Activated CD8-positive, alpha-beta memory T cell treated with anti-CD3 and anti-CD28 coated beads, Interleukin-2, amount 10 ng/mL, durations not matched to agents 7 days and 5 days (primary cell): Measurements from ENCODE around the gene NR3C2. TPM values are rescaled to one million over a fixed set of nuclear protein-coding genes. Genes with fewer than 3 reads are reported as not detected.
"Not testable (repeated sequence)": the region's sequence is repeated elsewhere in the genome, so short reads cannot be mapped to it uniquely, and the experiment has no call there.

Experiments
- ATAC-seq: fragments of 150-1000 bp; cut with Tn5 transposase; one replicate; pipeline ENCODE4 v1.10.0; 2021; ENCODE audit warnings: moderate library complexity
- CTCF ChIA-PET: fragments of 350-600 bp; sonication (Branson Sonifier 250); formaldehyde crosslinking; loops from one replicate; lab custom pipeline; 2021; ENCODE audit warnings: antibody characterized with exemption; lab: Charles Lee
- DNase-seq: peaks from one replicate; pipeline ENCODE4 v3.0.0-alpha.2; 2020
- H3K27ac Mint-ChIP-seq: one replicate; pipeline ENCODE4 v1.8.0; 2021; ENCODE audit warnings: mild to moderate bottlenecking, mixed read lengths
- H3K27me3 Mint-ChIP-seq: one replicate; pipeline ENCODE4 v1.8.0; 2021; ENCODE audit warnings: mixed read lengths
- H3K36me3 Mint-ChIP-seq: one replicate; pipeline ENCODE4 v1.8.0; 2021; ENCODE audit warnings: mild to moderate bottlenecking, mixed read lengths
- H3K4me1 Mint-ChIP-seq: one replicate; pipeline ENCODE4 v1.8.0; 2021; ENCODE audit warnings: mixed read lengths
- H3K4me3 Mint-ChIP-seq: one replicate; pipeline ENCODE4 v1.8.0; 2021; ENCODE audit warnings: mild to moderate bottlenecking, moderate library complexity, mixed read lengths
- H3K9me3 Mint-ChIP-seq: one replicate; pipeline ENCODE4 v1.8.0; 2022; ENCODE audit warnings: low read depth, mixed read lengths
- total RNA-seq, 2 experiments: library from RNA; stranded (reverse); gene quantifications; one replicate each; pipeline ENCODE4 v1.2.3, GENCODE V29; 2021

The NR3C2 gene
- total RNA-seq, 2 experiments from 2014 or later, result 2.2 to 9.0 TPM

GRCh38 chr4:148164557-148164956 is 277.7 kb downstream of the NR3C2 start:
- no peaks in the 10 kb centered on the region for H3K4me1 Mint-ChIP-seq
- H3K27me3 Mint-ChIP-seq, result no peaks in the 10 kb centered on the region
- H3K9me3 Mint-ChIP-seq, result no peaks in the 10 kb centered on the region
- H3K4me3 Mint-ChIP-seq, result no peak overlapping the region
- ATAC-seq, result no peak
- CTCF ChIA-PET, result no interaction called here
- H3K36me3 Mint-ChIP-seq, result no peaks in the 10 kb centered on the region
- no peak overlapping the region for H3K27ac Mint-ChIP-seq
- no peak for DNase-seq

GRCh38 chr4:148162991-148163390 is 279.2 kb downstream of the NR3C2 start:
- H3K27me3 Mint-ChIP-seq, result no peaks in the 10 kb centered on the region
- CTCF ChIA-PET, result no interaction called here
- no peak for DNase-seq
- H3K36me3 Mint-ChIP-seq, result no peaks in the 10 kb centered on the region
- no peak for ATAC-seq
- no peak overlapping the region for H3K27ac Mint-ChIP-seq
- no peak overlapping the region for H3K4me3 Mint-ChIP-seq
- no peaks in the 10 kb centered on the region for H3K9me3 Mint-ChIP-seq
- H3K4me1 Mint-ChIP-seq, result no peaks in the 10 kb centered on the region

- Mint-ChIP-seq H3K9me3 (no peaks in the 10 kb centered on the region), H3K4me1 (no peaks in the 10 kb centered on the region), H3K27me3 (no peaks in the 10 kb centered on the region), H3K4me3 (no peak overlapping the region), H3K27ac (no peak overlapping the region), H3K36me3 (no peaks in the 10 kb centered on the region)
- ATAC-seq (no peak), DNase-seq (no peak)
- CTCF ChIA-PET, result no interaction called here
These were observed 279.7 kb downstream of the NR3C2 start for GRCh38 chr4:148162519-148162918.

DNA sequence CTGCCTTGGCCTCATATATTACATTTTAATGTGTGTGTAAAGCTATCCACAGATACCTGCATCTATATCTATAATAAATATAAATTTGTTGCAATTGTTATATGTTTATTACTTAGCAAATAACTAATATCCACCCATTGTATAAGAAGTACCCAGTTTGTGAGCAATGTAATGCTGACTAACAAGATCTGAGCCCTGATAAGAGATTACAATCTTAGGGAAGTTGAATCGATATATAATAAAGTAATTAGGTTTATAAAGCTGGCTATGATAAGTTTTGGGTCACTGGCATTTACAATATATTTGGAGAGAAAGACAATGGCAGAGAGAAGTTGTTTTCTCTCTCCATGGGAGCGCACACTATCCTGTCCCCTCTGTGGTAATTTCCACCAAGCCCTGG is 280.6 kb downstream of the NR3C2 start:
- no peak for DNase-seq

DNA sequence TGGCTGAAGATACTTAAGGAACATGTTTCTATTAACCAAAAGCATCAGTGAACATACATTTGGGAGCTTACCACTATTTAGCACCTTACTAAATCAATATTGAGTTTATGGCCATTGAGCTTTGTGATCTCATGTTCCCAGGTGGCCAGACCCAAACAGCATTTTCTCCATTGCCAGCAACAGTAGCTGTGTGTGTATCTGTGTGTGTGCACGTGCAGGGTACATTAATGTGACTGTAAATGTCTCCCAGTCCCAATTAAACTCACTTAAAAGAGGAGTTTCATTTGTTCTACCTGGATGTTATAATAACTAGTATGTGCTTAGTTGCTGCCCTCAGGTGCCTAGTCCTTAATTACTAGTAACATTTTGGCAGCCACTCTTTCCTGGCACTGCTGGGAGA is 282.4 kb downstream of the NR3C2 start:
- peaks cover 2% of the 10 kb centered on the region for H3K9me3 Mint-ChIP-seq
- ATAC-seq (no peak), DNase-seq (no peak)
- H3K4me3 Mint-ChIP-seq, result no peak overlapping the region
- no peaks in the 10 kb centered on the region for H3K27me3 Mint-ChIP-seq
- H3K36me3 Mint-ChIP-seq, result no peaks in the 10 kb centered on the region
- no peak overlapping the region for H3K27ac Mint-ChIP-seq
- H3K4me1 Mint-ChIP-seq, result no peaks in the 10 kb centered on the region
- CTCF ChIA-PET, result no interaction called here

More for the DNA sequence above, 280.6 kb downstream of the NR3C2 start:
- Mint-ChIP-seq H3K4me1 (no peaks in the 10 kb centered on the region), H3K27ac (no peak overlapping the region), H3K9me3 (no peaks in the 10 kb centered on the region), H3K27me3 (no peaks in the 10 kb centered on the region), H3K36me3 (no peaks in the 10 kb centered on the region), H3K4me3 (no peak overlapping the region)
- ATAC-seq, result no peak
- CTCF ChIA-PET, result no interaction called here

- Mint-ChIP-seq H3K27ac (no peak overlapping the region), H3K9me3 (peaks cover 2% of the 10 kb centered on the region), H3K4me1 (no peaks in the 10 kb centered on the region), H3K4me3 (no peak overlapping the region), H3K36me3 (peaks cover 1% of the 10 kb centered on the region), H3K27me3 (no peaks in the 10 kb centered on the region)
- ATAC-seq (no peak), DNase-seq (no peak)
- CTCF ChIA-PET, result no interaction called here
These were observed 287.4 kb downstream of the NR3C2 start for GRCh38 chr4:148154769-148155168.

GRCh38 chr4:148152868-148153625 is 289.2 kb downstream of the NR3C2 start:
- no peak overlapping the region for H3K4me3 Mint-ChIP-seq
- no peaks in the 10 kb centered on the region for H3K27me3 Mint-ChIP-seq
- peaks cover 2% of the 10 kb centered on the region for H3K9me3 Mint-ChIP-seq
- H3K4me1 Mint-ChIP-seq, result no peaks in the 10 kb centered on the region
- no peak for ATAC-seq
- no peak for DNase-seq
- CTCF ChIA-PET, result no interaction called here
- peaks cover 1% of the 10 kb centered on the region for H3K36me3 Mint-ChIP-seq
- H3K27ac Mint-ChIP-seq, result no peak overlapping the region

GRCh38 chr4:148151806-148152205 is 290.4 kb downstream of the NR3C2 start:
- Mint-ChIP-seq H3K4me3 (no peak overlapping the region), H3K27ac (no peak overlapping the region), H3K9me3 (peaks cover 2% of the 10 kb centered on the region), H3K4me1 (no peaks in the 10 kb centered on the region), H3K36me3 (peaks cover 1% of the 10 kb centered on the region), H3K27me3 (no peaks in the 10 kb centered on the region)
- DNase-seq, result no peak
- ATAC-seq, result no peak
- CTCF ChIA-PET, result no interaction called here

DNA sequence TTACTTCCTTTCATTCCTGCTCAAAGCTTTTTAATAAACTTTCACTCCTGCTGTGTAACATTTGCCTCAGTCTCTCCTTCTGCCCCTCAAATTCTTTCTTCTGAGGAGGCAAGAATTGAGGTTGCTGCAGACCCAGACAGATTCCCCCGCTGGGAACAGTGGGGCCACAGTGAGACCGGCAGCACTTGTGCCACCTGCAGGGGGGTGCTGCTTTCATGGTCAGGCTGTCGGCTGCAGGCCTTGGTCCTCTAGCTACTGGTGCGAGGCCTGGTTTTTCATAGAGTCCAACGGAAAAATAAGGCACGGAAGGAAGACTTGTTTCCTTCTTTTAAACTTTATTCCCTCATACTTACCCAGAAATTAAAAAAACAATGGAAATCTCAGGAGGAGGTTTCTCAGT is 296.7 kb downstream of the NR3C2 start:
- Mint-ChIP-seq H3K9me3 (no peaks in the 10 kb centered on the region), H3K4me1 (no peaks in the 10 kb centered on the region), H3K27me3 (no peaks in the 10 kb centered on the region), H3K36me3 (no peaks in the 10 kb centered on the region), H3K27ac (no peak overlapping the region), H3K4me3 (no peak overlapping the region)
- ATAC-seq, result no peak
- CTCF ChIA-PET, result no interaction called here
- DNase-seq, result no peak

DNA sequence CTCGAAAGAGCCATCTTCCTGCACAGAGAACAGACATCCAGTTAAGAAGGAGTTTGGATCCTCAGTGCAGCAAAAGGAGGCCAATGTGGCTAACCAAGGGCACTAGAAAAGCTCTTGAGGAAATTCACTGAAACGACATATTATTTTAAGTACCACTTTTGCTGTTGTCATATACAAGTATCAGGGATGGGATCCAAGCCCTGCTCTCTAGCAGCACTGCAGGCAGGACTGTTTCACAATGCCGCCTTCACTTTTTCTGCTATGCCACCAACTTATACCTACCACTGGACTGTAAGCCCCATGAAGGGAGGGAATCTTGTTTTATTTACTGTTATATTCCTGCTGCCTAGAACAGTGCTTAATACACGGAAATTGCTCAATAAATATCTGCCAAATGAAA is 299.0 kb downstream of the NR3C2 start:
- ATAC-seq, result no peak
- CTCF ChIA-PET, result no interaction called here
- Mint-ChIP-seq H3K4me3 (no peak overlapping the region), H3K4me1 (no peaks in the 10 kb centered on the region), H3K36me3 (no peaks in the 10 kb centered on the region), H3K9me3 (no peaks in the 10 kb centered on the region), H3K27ac (no peak overlapping the region), H3K27me3 (no peaks in the 10 kb centered on the region)
- DNase-seq, result no peak

GRCh38 chr4:148141501-148141900 is 300.7 kb downstream of the NR3C2 start:
- H3K36me3 Mint-ChIP-seq, result no peaks in the 10 kb centered on the region
- DNase-seq (no peak), ATAC-seq (no peak)
- CTCF ChIA-PET, result interaction anchor here (1.8 kb wide), 1 partner anchor 85 kb away, joined by 4 read pairs; no protein-coding TSS in a partner anchor
- H3K27ac Mint-ChIP-seq, result no peak overlapping the region
- H3K4me3 Mint-ChIP-seq, result no peak overlapping the region
- H3K4me1 Mint-ChIP-seq, result no peaks in the 10 kb centered on the region
- H3K9me3 Mint-ChIP-seq, result no peaks in the 10 kb centered on the region
- no peaks in the 10 kb centered on the region for H3K27me3 Mint-ChIP-seq

DNA sequence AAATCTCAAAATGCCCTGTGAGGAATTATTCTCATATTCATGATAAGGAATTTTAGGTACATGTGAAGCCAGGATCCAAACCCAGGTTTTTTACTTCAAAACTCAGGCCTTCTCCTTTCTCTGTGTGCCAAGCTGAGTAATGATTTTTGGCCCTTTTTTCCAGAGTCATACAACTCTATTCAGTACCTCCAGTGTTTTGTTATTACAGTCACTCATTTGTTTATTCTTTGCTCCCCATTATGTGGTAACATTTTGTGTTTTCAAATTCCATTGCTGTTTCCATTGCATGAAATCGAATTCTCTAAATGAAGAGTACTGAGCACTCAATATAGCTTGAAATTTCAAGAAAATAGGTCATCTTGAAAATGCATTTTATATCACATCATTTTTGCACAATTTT is 315.4 kb downstream of the NR3C2 start:
- H3K27ac Mint-ChIP-seq, result no peak overlapping the region
- H3K36me3 Mint-ChIP-seq, result peaks cover 14% of the 10 kb centered on the region
- no peaks in the 10 kb centered on the region for H3K27me3 Mint-ChIP-seq
- CTCF ChIA-PET, result no interaction called here
- H3K9me3 Mint-ChIP-seq, result peaks cover 8% of the 10 kb centered on the region
- no peaks in the 10 kb centered on the region for H3K4me1 Mint-ChIP-seq
- DNase-seq (no peak), ATAC-seq (no peak)
- no peak overlapping the region for H3K4me3 Mint-ChIP-seq

DNA sequence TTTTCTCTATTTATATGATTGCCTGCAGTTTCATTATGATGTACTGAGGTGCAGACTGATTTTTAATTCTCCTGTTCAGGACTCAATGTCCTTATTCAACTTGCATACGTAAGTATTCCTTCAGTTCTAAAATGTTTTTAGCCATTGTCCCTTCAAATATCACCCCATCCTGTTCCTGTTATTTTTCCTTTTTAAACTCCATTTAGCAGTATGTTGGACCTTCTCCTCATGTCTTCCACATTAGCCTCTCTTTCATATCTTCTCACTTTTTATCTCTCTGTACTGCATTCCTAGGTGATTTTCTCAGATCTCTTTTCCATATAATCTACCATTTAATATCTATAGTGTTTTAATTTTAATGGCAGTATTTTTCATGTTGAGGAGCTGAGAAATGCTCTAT is 317.7 kb downstream of the NR3C2 start:
- Mint-ChIP-seq H3K4me3 (no peak overlapping the region), H3K4me1 (no peaks in the 10 kb centered on the region), H3K36me3 (peaks cover 18% of the 10 kb centered on the region), H3K27me3 (no peaks in the 10 kb centered on the region), H3K27ac (no peak overlapping the region), H3K9me3 (peaks cover 8% of the 10 kb centered on the region)
- CTCF ChIA-PET, result no interaction called here
- ATAC-seq (no peak), DNase-seq (no peak)

- CTCF ChIA-PET, result not testable (repeated sequence)
These were observed 319.1 kb downstream of the NR3C2 start for GRCh38 chr4:148123161-148123560.

More at GRCh38 chr4:148123161-148123560, 319.1 kb downstream of the NR3C2 start:
- not testable (repeated sequence) for DNase-seq, ATAC-seq, H3K27ac Mint-ChIP-seq, H3K9me3 Mint-ChIP-seq, H3K4me1 Mint-ChIP-seq, H3K4me3 Mint-ChIP-seq, H3K27me3 Mint-ChIP-seq
- H3K36me3 Mint-ChIP-seq, result peaks cover 24% of the 10 kb centered on the region
